Measurements from ENCODE around the gene DCUN1D5.

Gene DCUN1D5

DNA sequence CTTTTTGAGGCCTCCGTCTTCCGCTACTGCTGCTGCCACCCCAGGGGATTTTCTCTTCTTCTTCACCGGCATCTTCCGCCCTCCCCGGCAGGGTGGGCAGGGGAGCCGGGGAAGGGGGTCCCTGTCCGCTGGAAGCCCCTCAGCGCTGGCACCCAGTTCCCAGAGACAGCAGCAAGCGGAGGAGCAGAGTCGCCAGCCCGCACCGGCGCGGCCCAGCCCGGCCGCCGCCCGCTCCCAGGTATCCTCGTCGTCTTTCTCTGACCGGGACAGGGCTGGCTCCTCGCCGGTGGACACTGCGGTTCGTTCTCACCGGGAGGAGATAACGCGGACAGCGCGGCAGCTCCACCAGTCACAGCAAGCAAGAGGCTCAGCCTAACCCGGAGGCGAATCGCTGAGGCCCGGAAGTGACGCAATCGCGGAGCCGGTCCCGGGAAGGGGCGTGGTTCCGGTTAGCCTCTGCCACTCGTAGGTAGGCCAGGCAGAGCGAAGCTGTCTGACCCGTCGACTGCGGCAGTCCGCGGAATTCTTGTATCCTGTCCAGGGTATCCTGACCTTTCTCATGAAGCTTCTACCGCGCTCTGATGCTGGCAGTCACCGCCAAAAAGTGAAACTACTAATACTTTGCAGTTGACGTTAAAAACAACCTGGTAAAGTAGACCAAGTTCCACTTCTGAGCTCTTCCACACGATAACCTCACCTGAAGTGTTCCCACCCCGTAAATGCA, at the start of gene DCUN1D5:
Gene DCUN1D5, minus strand, starts transcription at position 360 of the 724 bp plus-strand sequence. Its CDS starts 288 bp downstream, at position 72.
- DNase-seq: peak; percentile 71

DNA sequence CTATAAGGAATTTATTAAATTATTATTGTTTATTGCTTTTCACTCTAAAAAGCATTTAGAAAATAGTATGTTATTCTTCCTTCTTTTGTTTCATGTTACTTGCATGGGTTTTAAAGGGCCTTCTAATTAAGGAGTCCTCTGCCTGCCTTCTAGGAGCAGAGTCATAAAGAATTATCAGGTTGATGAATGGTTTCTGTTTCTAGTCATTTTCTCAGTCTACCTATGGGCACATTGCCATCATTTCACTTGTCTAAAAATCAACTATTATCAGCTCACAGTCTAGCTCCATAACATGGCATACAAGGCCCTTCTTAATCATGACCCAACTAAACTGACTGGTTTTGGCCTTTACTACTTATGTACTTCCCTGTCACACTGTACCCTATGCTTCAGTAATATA, 33.5 kb upstream of the DCUN1D5 start:
- DNase-seq: no peak

DNA sequence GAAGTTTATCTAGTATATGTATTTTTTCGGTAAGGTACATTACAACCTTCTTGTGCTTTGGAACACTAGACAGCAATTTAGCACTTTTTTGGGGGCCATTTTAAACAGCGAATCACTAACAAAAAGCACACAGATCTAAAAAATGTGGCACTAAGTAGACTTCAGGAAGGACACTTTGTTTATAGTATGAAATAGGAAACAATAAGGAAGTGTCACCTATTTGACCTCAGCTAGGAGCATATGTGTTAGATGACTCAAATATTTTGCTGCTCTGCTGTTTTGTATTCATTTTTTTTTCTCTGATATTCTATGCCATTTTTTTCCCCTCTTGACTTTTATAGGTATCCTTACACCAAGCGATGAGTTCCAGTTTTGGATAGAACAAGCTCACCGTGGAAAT, 22.9 kb upstream of the DCUN1D5 start:
- DNase-seq: no peak

DNA sequence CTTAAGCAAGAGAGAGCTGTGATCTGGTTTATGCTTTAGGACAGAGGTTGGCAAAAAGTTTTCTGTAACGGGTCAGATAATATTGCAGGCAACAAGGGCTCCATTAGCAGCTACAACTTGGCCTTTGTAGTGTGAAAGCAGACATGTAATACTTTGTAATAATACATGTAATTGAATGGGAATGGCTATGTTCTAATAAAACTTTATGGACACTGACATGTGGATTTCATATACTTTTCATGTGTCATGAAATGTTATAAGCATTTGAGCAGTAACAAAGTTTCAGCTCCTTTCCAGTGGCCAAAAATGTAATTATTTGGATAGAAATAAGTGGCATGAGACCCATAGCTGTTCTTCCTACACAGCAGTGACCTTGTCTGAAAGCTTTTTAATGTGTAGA, 20.4 kb upstream of the DCUN1D5 start:
- no peak for DNase-seq

DNA sequence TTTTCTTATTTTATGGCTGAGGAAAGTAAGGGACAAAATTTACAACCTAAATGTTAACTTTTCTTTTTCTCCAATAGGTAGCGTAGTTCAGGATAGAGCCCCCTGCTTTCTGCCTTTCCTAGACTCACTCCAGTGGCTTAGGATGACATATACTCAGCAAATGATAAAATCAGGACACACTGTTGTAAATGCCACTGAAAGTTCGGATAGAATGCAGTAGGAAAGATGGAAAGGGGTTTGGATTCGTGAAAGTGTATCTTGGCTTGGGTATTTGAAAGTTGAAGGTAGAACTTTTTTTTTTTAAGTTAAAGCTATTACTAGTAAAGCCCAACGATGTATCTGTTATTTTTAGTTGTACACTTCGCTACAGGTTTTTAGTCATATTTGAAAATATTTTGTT, 19.4 kb upstream of the DCUN1D5 start:
- DNase-seq: no peak

GRCh38 chr11:103110391-103110790, 18.4 kb upstream of the DCUN1D5 start:
- DNase-seq: no peak

DNA sequence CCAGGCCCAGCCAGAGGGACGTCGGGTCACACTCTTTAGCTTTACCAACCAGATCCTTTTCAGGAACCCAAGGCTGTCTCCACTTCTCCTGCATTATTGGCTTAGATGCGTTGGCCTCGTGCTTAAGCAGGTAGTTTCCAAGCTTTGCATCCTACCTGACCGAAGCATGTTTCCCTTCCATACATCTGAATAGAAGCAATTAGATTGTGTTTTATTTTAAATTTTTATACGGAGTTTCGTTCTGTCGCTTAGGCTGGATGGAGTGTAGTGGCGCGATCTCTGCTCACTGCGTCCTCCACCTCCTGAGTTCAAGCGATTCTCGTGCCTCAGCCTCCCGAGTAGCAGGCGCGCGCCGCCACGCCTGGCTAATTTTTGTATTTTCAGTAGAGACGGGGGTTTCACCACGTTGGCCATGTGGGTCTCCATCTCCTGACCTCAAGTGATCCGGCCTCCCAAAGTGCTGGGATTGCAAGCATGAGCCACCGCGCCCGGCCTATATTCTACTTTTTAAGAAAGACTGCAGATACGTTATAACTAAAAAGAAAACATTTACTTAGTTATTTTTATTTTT, 17.9 kb upstream of the DCUN1D5 start:
- peak; percentile 34 for DNase-seq

GRCh38 chr11:103108933-103109817, 17.2 kb upstream of the DCUN1D5 start, which contains the start of gene DYNC2H1:
DYNC2H1 (plus strand) TSS chr11:103109426; CDS start chr11:103109575, 149 bp downstream.
- DNase-seq: peak; percentile 72

DNA sequence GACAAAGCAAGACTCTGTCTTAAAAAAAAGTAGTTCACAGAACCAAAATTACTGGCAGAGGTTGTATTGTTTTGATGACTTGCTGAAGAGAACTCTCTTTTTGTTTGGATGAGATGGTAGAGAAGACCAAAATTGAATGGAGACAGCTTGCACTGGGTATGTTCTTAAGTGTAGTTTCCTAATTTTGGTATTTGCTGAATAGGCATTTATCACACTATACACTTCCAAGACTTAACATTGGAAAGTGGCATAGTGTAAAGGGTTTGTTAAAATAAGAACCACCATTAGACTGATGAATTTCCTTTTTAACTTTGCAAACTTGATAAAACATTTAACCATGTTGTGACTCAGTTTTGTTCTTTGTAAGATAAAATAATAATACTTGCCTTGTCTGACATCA, 5.3 kb upstream of the DCUN1D5 start:
- DNase-seq: no peak

DNA sequence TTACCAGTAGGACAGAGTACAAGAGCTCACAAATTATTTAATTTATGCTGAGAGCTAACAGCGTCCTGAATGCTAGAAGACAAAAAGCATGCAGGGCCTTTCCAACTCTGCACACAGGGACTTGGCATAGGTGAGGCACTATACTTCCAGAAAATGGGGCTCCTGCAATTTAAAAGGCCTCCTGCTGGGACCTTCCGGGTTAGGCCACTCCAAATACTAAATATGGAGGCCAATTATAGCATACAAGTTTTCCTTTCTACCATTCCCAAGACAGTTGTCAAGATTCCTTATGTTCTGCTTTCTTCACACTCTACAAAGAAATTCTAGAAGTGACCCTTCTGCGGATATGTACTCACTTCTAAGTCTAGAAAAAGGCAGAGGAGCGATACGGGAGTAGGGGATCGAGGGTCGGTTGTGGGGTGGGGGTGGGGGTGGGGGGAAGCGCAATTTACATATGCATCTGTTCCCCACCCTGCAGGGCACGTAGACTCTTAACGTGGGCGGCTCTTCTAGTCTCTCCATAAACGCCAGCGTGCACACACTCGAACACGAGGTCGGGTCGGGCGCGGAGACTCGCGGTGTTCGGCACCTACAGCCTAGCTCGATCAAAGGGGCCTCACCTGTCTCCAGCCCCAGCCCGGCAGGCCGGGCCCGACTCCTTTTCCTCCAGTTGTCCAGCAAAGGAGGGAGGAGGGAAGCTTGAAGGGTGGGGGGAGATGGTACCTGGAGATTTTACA, 728 bp downstream of the DCUN1D5 start:
- peak; percentile 32 for DNase-seq

DNA sequence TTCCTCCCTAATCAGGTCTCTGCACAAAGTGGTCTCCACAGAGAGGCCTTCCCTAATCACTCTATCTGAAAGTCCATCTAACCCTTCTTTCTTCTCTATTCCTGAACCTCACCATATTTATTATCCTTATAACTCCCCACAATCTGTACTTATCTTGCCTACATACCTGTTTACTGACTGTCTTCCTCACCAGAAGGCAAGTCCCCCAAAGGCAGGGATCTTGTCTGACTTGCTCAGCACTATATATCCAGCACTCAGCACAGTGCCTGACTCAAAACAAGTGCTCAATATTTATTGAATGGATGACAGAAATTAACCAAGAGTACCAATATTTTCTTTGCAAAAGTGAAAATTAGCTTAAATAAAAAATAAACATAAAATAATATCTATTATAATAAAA, 5.5 kb downstream of the DCUN1D5 start:
- no peak for DNase-seq

DNA sequence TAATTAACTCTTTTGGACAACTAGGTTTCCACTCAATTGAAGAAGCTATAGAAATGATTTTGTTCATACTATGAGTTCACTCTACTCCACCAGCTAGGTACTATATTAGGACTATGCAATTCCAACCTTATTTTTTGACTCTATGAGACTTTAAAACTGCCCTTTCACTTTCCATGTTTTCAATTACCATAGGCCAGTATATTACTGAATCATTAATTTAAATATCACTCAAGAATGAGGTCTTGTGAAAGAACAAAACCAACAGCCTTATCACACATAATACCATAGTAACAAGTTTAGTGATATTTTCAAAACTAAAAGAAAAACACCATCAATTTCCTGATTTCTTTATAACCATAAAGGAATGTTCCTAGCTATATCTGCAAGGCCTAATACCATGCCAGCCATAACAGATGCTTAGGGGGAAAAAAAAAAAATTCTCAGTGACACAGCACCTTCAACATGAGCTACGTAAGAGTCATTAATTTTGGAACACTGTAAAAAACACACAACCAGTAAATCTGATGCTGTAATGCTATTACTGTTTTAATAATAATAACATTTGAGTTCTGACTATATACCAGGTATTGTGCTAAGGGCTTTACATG, 6.1 kb downstream of the DCUN1D5 start:
- DNase-seq: no peak

- no peak for DNase-seq
Observed at GRCh38 chr11:103079833-103080232, 12.1 kb downstream of the DCUN1D5 start.

DNA sequence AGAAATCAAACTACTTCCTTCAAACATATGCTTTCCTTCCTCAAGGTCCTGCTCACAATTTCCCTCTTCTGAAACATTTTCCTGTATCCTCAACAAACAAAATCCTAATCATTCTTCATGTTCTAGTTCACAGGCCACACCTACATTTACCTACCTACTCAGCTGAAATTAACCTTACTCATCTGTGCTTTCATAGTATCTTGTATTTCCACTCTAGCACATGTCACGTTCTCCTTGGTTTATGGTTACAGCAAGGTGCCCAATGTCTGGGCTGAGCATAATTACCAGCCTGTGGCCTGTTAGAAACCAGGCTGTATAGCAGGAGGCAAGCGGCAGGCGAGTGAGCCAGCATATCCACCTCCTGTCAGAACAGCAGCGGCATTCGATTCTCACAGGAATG, 13.2 kb downstream of the DCUN1D5 start:
- DNase-seq: no peak

GRCh38 chr11:103077554-103077953, 14.4 kb downstream of the DCUN1D5 start:
- DNase-seq: no peak

DNA sequence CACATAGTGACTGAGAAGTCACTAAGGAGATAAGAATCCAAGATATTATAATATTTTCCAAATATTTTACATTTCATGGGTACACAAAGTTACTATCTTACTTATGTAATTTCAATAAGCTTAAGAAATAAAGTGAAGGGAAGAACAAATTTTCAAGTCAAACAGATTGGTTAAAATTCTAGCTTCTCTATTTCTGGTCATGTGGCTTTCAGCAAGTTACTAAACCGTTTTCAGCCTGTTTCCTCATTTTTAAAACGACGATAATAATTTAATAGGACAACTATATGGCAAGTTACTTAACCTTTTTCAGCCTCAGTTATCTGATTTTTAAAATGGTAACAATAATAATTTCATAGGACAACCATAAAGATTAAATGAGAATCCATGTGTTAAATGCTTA, 15.6 kb downstream of the DCUN1D5 start:
- DNase-seq: no peak

DNA sequence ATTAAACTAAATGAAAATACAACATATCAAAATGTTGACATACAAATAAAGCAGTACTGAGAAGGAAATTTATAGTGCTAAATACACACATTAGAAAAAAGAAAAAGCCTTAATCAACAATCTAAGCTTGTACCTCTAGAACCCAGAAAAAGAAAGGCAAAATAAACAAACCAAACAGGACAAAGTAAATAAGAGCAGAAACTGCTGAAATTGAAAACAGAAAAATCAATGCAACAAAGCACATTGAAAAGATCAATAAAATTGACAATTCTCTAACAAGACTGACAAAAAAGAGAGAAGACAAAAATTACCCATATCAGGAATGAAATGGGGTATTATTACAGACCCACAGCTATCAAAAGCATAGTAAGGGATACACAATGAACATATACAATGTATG, 21.0 kb downstream of the DCUN1D5 start:
- no peak for DNase-seq

GRCh38 chr11:103070142-103070541, 21.8 kb downstream of the DCUN1D5 start:
- DNase-seq: no peak

DNA sequence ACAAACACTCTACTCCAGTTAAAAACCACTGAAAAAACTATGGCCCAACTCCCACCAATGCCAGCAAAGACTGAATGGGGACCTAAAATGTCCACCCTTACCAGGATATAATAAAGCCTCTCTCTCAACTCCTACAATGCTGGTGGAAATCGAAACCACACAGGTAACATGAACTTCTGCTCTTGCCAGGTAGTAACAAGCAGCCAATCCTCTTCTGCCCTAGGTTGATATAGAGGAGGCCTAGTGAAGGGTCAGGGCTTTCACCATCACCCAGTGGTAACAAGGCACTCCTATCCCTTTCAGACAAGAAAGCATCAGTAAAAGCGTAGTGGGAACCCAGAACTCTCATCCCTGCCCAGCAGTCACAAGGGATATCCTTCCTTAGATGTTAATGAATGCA, 22.6 kb downstream of the DCUN1D5 start:
- no peak for DNase-seq

- DNase-seq: no peak
Observed at GRCh38 chr11:103067118-103067517, 24.8 kb downstream of the DCUN1D5 start.

DNA sequence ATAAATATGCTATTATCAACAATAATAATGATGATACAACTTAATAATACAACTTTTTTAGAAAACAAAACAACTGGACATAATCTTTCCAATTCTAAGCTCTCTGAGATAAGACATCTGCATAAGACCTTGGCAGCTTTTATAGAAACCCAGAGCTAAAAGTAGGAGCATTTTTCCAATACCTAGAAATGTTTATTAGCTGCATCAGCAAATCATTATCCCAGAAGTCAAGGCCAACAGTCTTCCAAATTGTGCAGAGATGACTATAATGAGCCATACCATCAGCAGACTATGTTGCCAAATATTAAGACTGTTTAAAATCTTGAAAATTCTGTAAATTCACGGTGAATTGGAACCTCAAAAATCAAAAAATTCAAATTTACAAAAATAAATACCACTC, 30.3 kb downstream of the DCUN1D5 start:
- no peak for DNase-seq

DNA sequence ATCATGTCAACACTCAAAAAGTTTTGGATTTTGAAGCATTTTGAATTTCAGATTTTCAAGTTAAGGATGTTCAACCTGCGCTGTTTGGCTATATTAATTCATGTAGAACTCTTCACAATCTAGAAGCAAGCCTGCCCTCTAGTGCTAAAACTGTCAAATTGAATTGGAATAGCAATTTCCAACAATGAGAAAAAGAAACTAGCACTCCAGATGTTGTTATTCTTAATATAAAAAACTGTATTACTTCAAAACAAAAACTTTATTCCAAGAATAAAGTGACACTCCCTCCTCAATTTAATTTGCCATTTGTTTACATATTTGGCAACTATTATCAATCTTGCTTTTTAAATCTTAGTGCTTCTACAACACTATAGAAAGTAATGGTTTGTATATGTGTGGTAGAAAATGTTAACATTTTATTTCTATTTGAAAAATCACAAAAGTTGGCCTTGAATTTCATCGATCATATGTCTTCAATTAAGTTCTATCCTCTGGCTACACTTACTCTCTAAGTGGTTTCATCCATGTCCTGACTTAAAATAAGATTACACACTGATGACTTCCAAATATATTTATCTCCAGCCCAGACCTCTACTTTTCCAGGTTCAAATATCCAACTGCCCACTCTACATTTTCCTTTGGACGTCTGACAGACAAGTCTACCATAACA, 36.6 kb downstream of the DCUN1D5 start:
- peak; percentile 32 for DNase-seq

All from NCI-H2171 treated with DMSO at 0.1 percent for 48 hours (cell line).